Right lobe of liver (tissue), 6 donors: ENCODE results near the gene PADI6. TPM values are rescaled to one million over a fixed set of nuclear protein-coding genes. Genes with fewer than 3 reads are reported as not detected.

Experiments used
- ATAC-seq, 4 donors: fragments of 200-7000 bp; cut with Tn5 transposase; one replicate each; pipeline ENCODE4 v1.9.1; 2020; ENCODE audit warnings: mild to moderate bottlenecking in 4 of 4, moderate library complexity in 4 of 4
- DNase-seq, 3 donors: peaks; one replicate each; pipeline ENCODE4 v3.0.0-alpha.2; 2020
- H3K27ac ChIP-seq, 3 donors: fragments of 200-600 bp; one replicate each; pipeline ENCODE4 v1.8.0; 2022
- H3K27me3 ChIP-seq, 2 donors: fragments of 200-600 bp; one replicate each; pipeline ENCODE4 v1.8.0; 2022
- H3K36me3 ChIP-seq, 4 donors: fragments of 200-600 bp; sonication (generic) in 1 of 4; one replicate each; pipeline versions ENCODE4 v1.5.1 to v1.8.0; 2017 to 2022; ENCODE audit warnings: control low read depth in 1 of 4
- H3K4me1 ChIP-seq, 4 donors: fragments of 200-600 bp; sonication (generic) in 1 of 4; one replicate each; pipeline versions ENCODE4 v1.5.1 to v1.8.0; 2017 to 2022; ENCODE audit warnings: control low read depth in 1 of 4
- H3K4me3 ChIP-seq, 3 donors: fragments of 200-600 bp; one replicate each; pipeline ENCODE4 v1.8.0; 2022
- H3K9me3 ChIP-seq, 4 donors: fragments of 200-600 bp; sonication (generic) in 1 of 4; one replicate each; pipeline versions ENCODE4 v1.5.1 to v1.8.0; 2017 to 2022; ENCODE audit warnings: control low read depth in 1 of 4
- CTCF ChIP-seq, 4 donors: fragments of 200-600 bp in 3 of 4; fragments of 450-650 bp in 1 of 4; IDR thresholded peaks; one replicate each; pipeline versions ENCODE4 v1.5.1 to v1.8.0; 2016 to 2022; ENCODE audit warnings: antibody characterized with exemption in 4 of 4, mild to moderate bottlenecking in 2 of 4
- POLR2A ChIP-seq: fragments of 450-650 bp; IDR thresholded peaks from one replicate; pipeline ENCODE4 v1.6.1; 2017; ENCODE audit warnings: antibody characterized with exemption, mild to moderate bottlenecking
- WGBS: methylation state at CpG from one replicate; pipeline ENCODE4 v1.1.6; 2018; ENCODE audit warnings: low coverage, low lambda C conversion rate; ENCODE audit not compliant: insufficient coverage; ENCODE audit errors: missing lambda C conversion rate; 5-methylcytosine and 5-hydroxymethylcytosine counted together
- intact Hi-C, 2 donors: fragments of 100-400 bp; cut with DNase I; formaldehyde crosslinking; loops; one replicate each; pipeline versions ENCODE4 v1.11.2 to v1.14.1; 2022
- total RNA-seq, 6 experiments: library from RNA; depleted of rRNA in 2 of 6; stranded (reverse); fragments of >200 nt in 2 of 6; fragmentation: NEBNext Ultra II Directional in 3 of 6; extraction: Animal tissue kit (Norgen Biotek cat#: 25700) in 3 of 6; gene quantifications; one replicate each; pipeline versions ENCODE4 v1.1.0 to v1.2.4, GENCODE V29; 2016 to 2023
- donor health status: DM: no; HTN: yes; CAD: no.
- donor health status: DM: no; HTN: no; CAD: no.
- donor health status: DM: no; HTN: no; CAD: no.
- donor health status: DM: no; HTN: yes; CAD: no.
- donor health status: DM: no; HTN: yes; CAD: no.

Gene PADI6
- total RNA-seq, 6 experiments from 2014 or later, result not detected

GRCh38 chr1:17360272-17360956, 11.6 kb upstream of the PADI6 start:
- H3K4me3 ChIP-seq, result no peak overlapping the region
- H3K36me3 ChIP-seq, result no peaks in the 10 kb centered on the region
- no peaks in the 10 kb centered on the region for H3K9me3 ChIP-seq
- TF ChIP-seq CTCF (IDR thresholded peaks at IDR 0.05) (no peak), POLR2A (no peak)
- DNase-seq (no peak), ATAC-seq (no peak)
- H3K27me3 ChIP-seq, result no peaks in the 10 kb centered on the region
- H3K27ac ChIP-seq, result no peak overlapping the region
- H3K4me1 ChIP-seq, result no peaks in the 10 kb centered on the region
- 78% methylated on average over 8 of the region's 11 CpGs for WGBS
- intact Hi-C loops, result no loop called here

GRCh38 chr1:17361687-17362086, 10.3 kb upstream of the PADI6 start:
- Histone ChIP-seq H3K4me3 (no peak overlapping the region), H3K9me3 (no peaks in the 10 kb centered on the region), H3K27ac (no peak overlapping the region), H3K36me3 (no peaks in the 10 kb centered on the region), H3K4me1 (no peaks in the 10 kb centered on the region), H3K27me3 (no peaks in the 10 kb centered on the region)
- 70% methylated on average over 1 of the region's 4 CpGs for WGBS
- intact Hi-C loops, result no loop called here
- DNase-seq (no peak), ATAC-seq (no peak)
- TF ChIP-seq CTCF (IDR thresholded peaks at IDR 0.05) (no peak), POLR2A (no peak)

- Histone ChIP-seq H3K4me3 (no peak overlapping the region), H3K4me1 (no peaks in the 10 kb centered on the region), H3K27ac (no peak overlapping the region), H3K36me3 (no peaks in the 10 kb centered on the region), H3K27me3 (no peaks in the 10 kb centered on the region), H3K9me3 (no peaks in the 10 kb centered on the region)
- 86% methylated on average over 1 of the region's 12 CpGs for WGBS
- TF ChIP-seq POLR2A, result no peak
- no peak for TF ChIP-seq CTCF (IDR thresholded peaks at IDR 0.05)
- DNase-seq (no peak), ATAC-seq (no peak)
- intact Hi-C loops, result no loop called here
Observed at GRCh38 chr1:17363351-17363750, 8.6 kb upstream of the PADI6 start.

- no peaks in the 10 kb centered on the region for H3K4me1 ChIP-seq
- no peaks in the 10 kb centered on the region for H3K9me3 ChIP-seq
- TF ChIP-seq CTCF (IDR thresholded peaks at IDR 0.05) (no peak), POLR2A (no peak)
- H3K36me3 ChIP-seq, result no peaks in the 10 kb centered on the region
- no peaks in the 10 kb centered on the region for H3K27me3 ChIP-seq
- DNase-seq (no peak), ATAC-seq (no peak)
- WGBS, result 53% methylated on average over 1 of the region's 4 CpGs
- H3K27ac ChIP-seq, result no peak overlapping the region
- intact Hi-C loops, result no loop called here
- no peak overlapping the region for H3K4me3 ChIP-seq
Observed at GRCh38 chr1:17363771-17364170, 8.2 kb upstream of the PADI6 start.

- Histone ChIP-seq H3K27me3 (no peaks in the 10 kb centered on the region), H3K4me3 (no peak overlapping the region), H3K4me1 (no peaks in the 10 kb centered on the region), H3K36me3 (no peaks in the 10 kb centered on the region), H3K9me3 (no peaks in the 10 kb centered on the region), H3K27ac (no peak overlapping the region)
- no peak for DNase-seq
- TF ChIP-seq CTCF (IDR thresholded peaks at IDR 0.05) (no peak), POLR2A (no peak)
- 46% methylated on average over 3 of the region's 3 CpGs for WGBS
- intact Hi-C loops, result no loop called here
- ATAC-seq, result peak in 2 of 4 donors; percentile 30 to 55
Observed at GRCh38 chr1:17365293-17365692, 6.7 kb upstream of the PADI6 start.
